Limb (tissue), 2 donors: ENCODE measurements around the gene MYH6.
A peak's percentile ranks its signal among the peaks of the same experiment; 100 is the strongest.

Experiments used
- DNase-seq, 2 donors: peaks; one replicate each; pipeline ENCODE4 v3.0.0-alpha.2; 2016; ENCODE audit errors: extremely low spot score in 2 of 2

The MYH6 gene

GRCh38 chr14:23377573-23378563, 30.2 kb downstream of the MYH6 start:
- DNase-seq, result no peak

- no peak for DNase-seq
Observed at GRCh38 chr14:23377198-23377550, 30.9 kb downstream of the MYH6 start.

- DNase-seq, result peak in 1 of 2 donors; percentile 70
Observed at GRCh38 chr14:23376482-23377197, 31.4 kb downstream of the MYH6 start, which contains the start of gene CMTM5. TSS of gene CMTM5 (plus strand) at chr14:23377046. CDS start at chr14:23377252, 206 bp downstream.

- DNase-seq, result no peak
Observed at GRCh38 chr14:23375527-23376251, 32.4 kb downstream of the MYH6 start.

- DNase-seq, result no peak
Observed at GRCh38 chr14:23373041-23373440, 35.0 kb downstream of the MYH6 start.

- DNase-seq, result no peak
Observed at GRCh38 chr14:23372509-23372908, 35.6 kb downstream of the MYH6 start, which contains the start of gene IL25. TSS of gene IL25 (plus strand) at chr14:23372809.

- no peak for DNase-seq
Observed at GRCh38 chr14:23371865-23372264, 36.2 kb downstream of the MYH6 start.

- DNase-seq, result no peak
Observed at GRCh38 chr14:23370221-23370620, 37.9 kb downstream of the MYH6 start.

GRCh38 chr14:23366426-23366921, 41.6 kb downstream of the MYH6 start:
- peak; percentile 79 to 88 for DNase-seq

GRCh38 chr14:23365732-23366425, 42.2 kb downstream of the MYH6 start:
- peak; percentile 88 to 91 for DNase-seq

GRCh38 chr14:23365036-23365731, 42.9 kb downstream of the MYH6 start, which contains the start of gene EFS:
TSS of gene EFS (minus strand) at chr14:23365172. CDS start at chr14:23365025, 147 bp downstream.
- DNase-seq, result peak in 1 of 2 donors; percentile 70

GRCh38 chr14:23364164-23365035, 43.7 kb downstream of the MYH6 start:
- DNase-seq, result peak in 1 of 2 donors; percentile 69

GRCh38 chr14:23362200-23362599, 45.9 kb downstream of the MYH6 start:
- peak in 1 of 2 donors; percentile 18 for DNase-seq

- DNase-seq, result no peak
Observed at GRCh38 chr14:23361763-23362162, 46.3 kb downstream of the MYH6 start.

GRCh38 chr14:23361320-23361719, 46.8 kb downstream of the MYH6 start:
- no peak for DNase-seq

- no peak for DNase-seq
Observed at GRCh38 chr14:23360496-23360895, 47.6 kb downstream of the MYH6 start.

GRCh38 chr14:23359722-23360447, 48.2 kb downstream of the MYH6 start:
- no peak for DNase-seq

- no peak for DNase-seq
Observed at GRCh38 chr14:23359167-23359626, 48.9 kb downstream of the MYH6 start.
